NCI-H1417 treated with DMSO at 0.1 percent for 48 hours (cell line): ENCODE data around the gene GOLT1B.

Source experiments
- DNase-seq: peaks from one replicate; lab custom pipeline; 2025; lab: John Stamatoyannopoulos, UW

The GOLT1B gene

DNA sequence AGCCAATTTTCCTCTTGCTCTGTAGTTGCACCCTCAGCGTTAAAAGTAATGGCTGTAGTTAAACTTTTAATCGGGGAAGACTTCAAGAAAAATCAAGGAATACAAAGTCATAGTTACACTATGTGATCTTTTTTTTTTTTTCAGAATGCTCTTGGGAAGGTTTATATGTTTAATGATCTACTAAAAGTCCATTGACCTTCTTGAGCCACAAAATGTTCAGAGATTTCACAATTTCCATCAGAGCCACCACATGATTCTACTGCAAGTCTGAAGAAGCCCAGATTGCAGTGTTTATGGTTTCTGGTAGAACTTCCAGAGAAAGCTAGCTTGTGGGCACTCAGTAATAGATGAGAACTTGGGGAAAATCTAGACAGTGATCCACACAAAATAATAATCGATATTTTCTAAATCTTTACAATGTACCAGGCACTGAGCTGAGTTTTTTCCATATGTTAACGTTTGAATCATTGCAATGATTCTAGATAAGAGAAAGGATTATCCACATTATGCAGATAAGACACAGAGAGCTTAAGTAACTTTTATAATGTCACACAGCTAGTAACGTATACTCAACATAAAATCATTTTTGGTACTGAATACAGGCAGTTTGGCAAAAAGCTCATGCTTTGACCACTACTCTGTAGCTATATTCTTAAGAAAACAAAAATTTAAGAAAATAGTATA, 64.8 kb downstream of the GOLT1B start:
- DNase-seq, result no peak

DNA sequence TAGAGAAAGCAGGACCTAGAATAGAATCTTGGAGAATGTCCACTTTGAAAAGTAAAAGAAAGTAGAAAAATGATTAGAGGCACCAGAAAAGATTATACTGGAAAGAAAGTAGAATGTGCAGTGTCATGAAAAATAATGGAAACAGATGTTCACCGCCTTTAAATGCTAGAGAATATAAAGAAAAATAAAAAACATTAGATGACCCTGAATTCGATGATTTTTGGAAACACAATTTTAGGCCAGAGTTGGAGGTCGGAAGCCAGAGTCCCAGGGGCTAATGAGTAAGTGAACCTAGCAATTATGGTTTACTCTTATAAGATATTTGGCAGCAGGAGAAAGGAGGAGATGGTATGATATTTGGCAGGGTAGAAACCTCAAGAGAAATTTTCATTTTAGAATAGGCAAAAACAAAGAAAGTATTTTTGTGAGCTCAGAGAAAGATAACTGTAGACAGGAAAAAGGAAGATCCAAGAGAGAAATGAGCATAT, 65.4 kb downstream of the GOLT1B start:
- no peak for DNase-seq
